HG02852 (cell line): ENCODE results near the gene MDN1.

Experiments
- ATAC-seq: cut with Tn5 transposase; IDR thresholded peaks from one replicate; pipeline ENCODE4 v1.9.1; 2021; ENCODE audit warnings: mild to moderate bottlenecking, moderate library complexity; ENCODE audit not compliant: unreplicated experiment

MDN1 gene

GRCh38 chr6:89703292-89703691 lies 116.3 kb downstream of the MDN1 start:
- no peak for ATAC-seq

- no peak for ATAC-seq
Observed at GRCh38 chr6:89702349-89702748, 117.2 kb downstream of the MDN1 start.

GRCh38 chr6:89695667-89696066 lies 123.9 kb downstream of the MDN1 start:
- no peak for ATAC-seq

GRCh38 chr6:89694428-89694827 lies 125.2 kb downstream of the MDN1 start:
- ATAC-seq, result no peak

- no peak for ATAC-seq
Observed at GRCh38 chr6:89693207-89693606, 126.4 kb downstream of the MDN1 start.

- no peak for ATAC-seq
Observed at GRCh38 chr6:89692256-89692655, 127.3 kb downstream of the MDN1 start.

GRCh38 chr6:89690944-89691324 lies 128.7 kb downstream of the MDN1 start:
- ATAC-seq, result no peak

- ATAC-seq, result no peak
Observed at GRCh38 chr6:89689732-89690131, 129.9 kb downstream of the MDN1 start.

- no peak for ATAC-seq
Observed at GRCh38 chr6:89688328-89688727, 131.3 kb downstream of the MDN1 start.

GRCh38 chr6:89685311-89685710 lies 134.3 kb downstream of the MDN1 start:
- ATAC-seq, result no peak

- ATAC-seq, result no peak
Observed at GRCh38 chr6:89682991-89683390, 136.6 kb downstream of the MDN1 start.

- no peak for ATAC-seq
Observed at GRCh38 chr6:89681983-89682564, 137.5 kb downstream of the MDN1 start.

- no peak for ATAC-seq
Observed at GRCh38 chr6:89680551-89680950, 139.0 kb downstream of the MDN1 start.

- ATAC-seq, result no peak
Observed at GRCh38 chr6:89680150-89680549, 139.4 kb downstream of the MDN1 start.

- no peak for ATAC-seq
Observed at GRCh38 chr6:89679215-89680120, 140.1 kb downstream of the MDN1 start.

- ATAC-seq, result no peak
Observed at GRCh38 chr6:89678531-89678930, 141.1 kb downstream of the MDN1 start.

- ATAC-seq, result no peak
Observed at GRCh38 chr6:89675949-89676748, 143.4 kb downstream of the MDN1 start.

- no peak for ATAC-seq
Observed at GRCh38 chr6:89670935-89671565, 148.5 kb downstream of the MDN1 start.

- ATAC-seq, result no peak
Observed at GRCh38 chr6:89669002-89669401, 150.6 kb downstream of the MDN1 start.

GRCh38 chr6:89667872-89668556 lies 151.6 kb downstream of the MDN1 start:
- ATAC-seq, result no peak
